NB4 (cell line): ENCODE results near the gene HEXB.

Experiments used
- DNase-seq: peaks from one replicate; pipeline ENCODE4 v3.0.0; 2010; ENCODE audit warnings: low read depth
- H3K4me3 ChIP-seq: one replicate; pipeline ENCODE4 v1.5.1; 2011; ENCODE audit warnings: mild to moderate bottlenecking, low read depth, low read length, moderate library complexity
- MYC ChIP-seq: IDR thresholded peaks from 2 replicates; pipeline ENCODE4 v1.6.1; 2011; ENCODE audit warnings: low read depth, low read length
- POLR2A ChIP-seq: IDR thresholded peaks from 2 replicates; pipeline ENCODE4 v1.6.1; 2011; ENCODE audit warnings: mild to moderate bottlenecking; ENCODE audit not compliant: insufficient read length; ENCODE audit errors: extremely low read depth
- TF ChIP-seq, protein P1 (sequence below): IDR thresholded peaks from 2 replicates; pipeline ENCODE4 v1.6.1; 2011; ENCODE audit warnings: low read depth, low read length
- TF ChIP-seq, protein P2 (sequence below): IDR thresholded peaks from one replicate; pipeline ENCODE4 v1.5.1; 2012; ENCODE audit warnings: low read depth, low read length

Gene HEXB

DNA sequence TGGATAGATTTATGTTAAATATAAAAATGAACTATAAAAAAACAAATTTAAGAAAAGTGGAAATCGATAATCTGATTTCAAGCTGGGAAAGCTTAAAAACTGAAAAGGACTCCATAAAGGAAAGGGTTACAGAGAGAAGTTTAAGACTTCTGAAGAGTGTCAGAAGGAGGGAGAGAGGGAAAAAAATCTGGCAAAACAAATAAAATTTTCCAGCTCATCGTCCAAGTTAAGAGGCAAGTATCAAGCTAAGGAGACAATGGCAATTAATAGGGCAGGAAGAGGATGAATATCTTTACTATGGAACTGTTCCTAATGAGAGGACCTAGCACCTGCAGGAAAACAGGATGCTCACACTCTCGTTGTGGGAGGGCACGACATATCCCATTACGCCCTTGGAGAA lies 20.5 kb upstream of the HEXB start:
- TF ChIP-seq, protein P1, sequence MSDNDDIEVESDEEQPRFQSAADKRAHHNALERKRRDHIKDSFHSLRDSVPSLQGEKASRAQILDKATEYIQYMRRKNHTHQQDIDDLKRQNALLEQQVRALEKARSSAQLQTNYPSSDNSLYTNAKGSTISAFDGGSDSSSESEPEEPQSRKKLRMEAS = no peak
- TF ChIP-seq MYC = no peak
- TF ChIP-seq, protein P2, sequence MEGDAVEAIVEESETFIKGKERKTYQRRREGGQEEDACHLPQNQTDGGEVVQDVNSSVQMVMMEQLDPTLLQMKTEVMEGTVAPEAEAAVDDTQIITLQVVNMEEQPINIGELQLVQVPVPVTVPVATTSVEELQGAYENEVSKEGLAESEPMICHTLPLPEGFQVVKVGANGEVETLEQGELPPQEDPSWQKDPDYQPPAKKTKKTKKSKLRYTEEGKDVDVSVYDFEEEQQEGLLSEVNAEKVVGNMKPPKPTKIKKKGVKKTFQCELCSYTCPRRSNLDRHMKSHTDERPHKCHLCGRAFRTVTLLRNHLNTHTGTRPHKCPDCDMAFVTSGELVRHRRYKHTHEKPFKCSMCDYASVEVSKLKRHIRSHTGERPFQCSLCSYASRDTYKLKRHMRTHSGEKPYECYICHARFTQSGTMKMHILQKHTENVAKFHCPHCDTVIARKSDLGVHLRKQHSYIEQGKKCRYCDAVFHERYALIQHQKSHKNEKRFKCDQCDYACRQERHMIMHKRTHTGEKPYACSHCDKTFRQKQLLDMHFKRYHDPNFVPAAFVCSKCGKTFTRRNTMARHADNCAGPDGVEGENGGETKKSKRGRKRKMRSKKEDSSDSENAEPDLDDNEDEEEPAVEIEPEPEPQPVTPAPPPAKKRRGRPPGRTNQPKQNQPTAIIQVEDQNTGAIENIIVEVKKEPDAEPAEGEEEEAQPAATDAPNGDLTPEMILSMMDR = no peak
- no peak for TF ChIP-seq POLR2A
- no peak overlapping the region for H3K4me3 ChIP-seq
- no peak for DNase-seq

DNA sequence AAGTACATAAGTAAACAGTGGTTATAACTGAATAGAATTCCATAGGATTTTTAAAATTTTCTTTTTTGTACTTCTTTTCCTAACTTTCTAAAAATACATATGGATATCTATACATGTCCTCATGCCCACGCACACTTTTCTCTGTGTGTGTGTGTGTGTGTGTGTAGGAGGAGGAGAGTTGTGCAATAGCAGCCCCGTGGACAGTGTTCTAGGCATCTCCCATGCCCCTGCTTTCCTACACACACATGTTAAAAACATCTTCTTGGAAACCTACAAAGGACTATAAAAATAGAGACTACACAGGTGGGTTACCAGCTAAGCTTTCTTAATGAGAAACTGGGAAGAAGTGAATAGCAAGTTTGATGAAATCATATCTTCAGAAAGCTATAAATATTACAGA lies 19.8 kb upstream of the HEXB start:
- TF ChIP-seq, protein P1 = no peak
- no peak for TF ChIP-seq MYC
- TF ChIP-seq, protein P2 = no peak
- TF ChIP-seq POLR2A = no peak
- no peak overlapping the region for H3K4me3 ChIP-seq
- DNase-seq = peak; percentile 13

DNA sequence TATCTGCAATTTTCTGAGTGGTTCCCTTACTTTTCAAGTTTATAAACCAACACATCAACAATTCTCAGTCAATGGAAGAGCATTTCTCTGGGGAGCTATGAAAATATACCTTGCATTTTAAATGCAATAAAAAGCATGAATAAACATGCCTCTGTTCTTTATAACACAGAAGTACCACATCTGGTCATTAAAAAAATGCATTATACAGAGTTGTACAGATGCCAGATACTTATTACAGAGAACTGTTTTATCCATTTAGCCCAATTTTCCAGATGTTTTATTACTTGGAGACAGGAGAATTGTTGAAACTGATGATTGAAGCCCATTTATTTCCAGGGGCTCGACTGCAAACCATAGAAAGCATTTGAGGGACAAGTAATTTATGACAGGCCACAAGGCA lies 19.2 kb upstream of the HEXB start:
- no peak overlapping the region for H3K4me3 ChIP-seq
- no peak for DNase-seq
- TF ChIP-seq MYC = no peak
- TF ChIP-seq, protein P1 = no peak
- no peak for TF ChIP-seq POLR2A
- TF ChIP-seq, protein P2 = no peak

DNA sequence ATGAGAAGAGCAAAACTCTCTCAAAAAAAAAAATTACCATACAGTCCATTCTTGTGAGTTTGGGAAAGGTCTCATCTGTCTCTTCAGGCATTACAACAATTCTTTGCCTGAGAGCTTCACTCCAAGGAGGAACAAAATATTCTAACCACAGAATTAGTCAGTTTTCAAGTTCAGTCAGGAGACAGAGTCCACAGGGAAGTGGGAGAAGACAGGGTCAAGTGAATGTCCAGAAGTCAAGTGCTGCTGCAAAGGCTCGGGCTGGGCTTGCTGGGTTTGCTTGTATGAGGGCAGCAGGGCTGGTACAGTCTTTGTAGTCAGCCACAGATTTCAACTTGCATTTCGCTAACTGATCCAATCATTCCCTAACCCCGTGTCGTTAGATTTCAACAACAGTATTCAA lies 17.6 kb upstream of the HEXB start:
- TF ChIP-seq MYC (no peak), POLR2A (no peak)
- TF ChIP-seq, protein P2 = no peak
- TF ChIP-seq, protein P1 = no peak
- no peak overlapping the region for H3K4me3 ChIP-seq
- no peak for DNase-seq

DNA sequence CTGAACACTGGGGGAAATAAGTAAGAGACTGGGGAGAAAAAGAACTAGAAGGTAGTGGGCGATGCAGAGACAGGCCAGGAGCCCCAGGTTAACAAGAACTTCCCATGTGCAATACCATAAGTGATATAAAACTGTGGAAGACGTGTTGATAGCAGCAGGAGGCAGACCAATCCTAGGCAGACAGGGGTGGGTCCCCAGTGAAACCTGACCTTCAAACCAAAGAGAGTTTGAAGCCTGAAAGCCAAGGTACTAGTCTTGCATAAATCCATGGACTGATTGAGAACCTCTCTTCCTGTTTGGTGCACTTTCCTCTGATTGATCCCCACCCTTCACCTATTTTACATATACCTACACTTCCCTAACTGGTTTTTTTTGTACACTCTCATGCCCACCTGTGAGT lies 15.2 kb upstream of the HEXB start:
- TF ChIP-seq, protein P1 = no peak
- TF ChIP-seq, protein P2 = no peak
- no peak for TF ChIP-seq MYC
- no peak for TF ChIP-seq POLR2A
- H3K4me3 ChIP-seq = no peak overlapping the region
- DNase-seq = no peak
